Small intestine (tissue), 7 donors: ENCODE data around the gene PRDX2. TPM values are rescaled to one million over a fixed set of nuclear protein-coding genes. Genes with fewer than 3 reads are reported as not detected.

ENCODE experiments used
- DNase-seq, 2 donors: peaks; one replicate each; pipeline versions ENCODE4 v3.0.0 to v3.0.0-alpha.2; 2013
- FAIRE-seq: peaks from 2 replicates; lab custom pipeline; 2012; peaks lifted over from hg19 to GRCh38; lab: Jason Lieb, UNC
- H3K27ac ChIP-seq, 3 donors: one replicate each; pipeline ENCODE4 v1.5.1; 2013; ENCODE audit warnings: low read length in 2 of 3, mild to moderate bottlenecking in 2 of 3, control low read depth in 1 of 3, inconsistent platforms in 1 of 3, low read depth in 1 of 3, moderate library complexity in 1 of 3
- H3K27me3 ChIP-seq, 3 donors: one replicate each; pipeline ENCODE4 v1.6.1; 2013; ENCODE audit warnings: low read length in 3 of 3, inconsistent platforms in 1 of 3; ENCODE audit not compliant: control insufficient read depth in 3 of 3, insufficient read depth in 3 of 3
- H3K36me3 ChIP-seq, 3 donors: one replicate each; pipeline ENCODE4 v1.6.1; 2013; ENCODE audit warnings: low read length in 3 of 3, inconsistent platforms in 1 of 3, low read depth in 1 of 3, mild to moderate bottlenecking in 1 of 3, moderate library complexity in 1 of 3; ENCODE audit not compliant: control insufficient read depth in 3 of 3, insufficient read depth in 2 of 3
- H3K4me1 ChIP-seq, 3 donors: one replicate each; pipeline ENCODE4 v1.6.1; 2013; ENCODE audit warnings: low read length in 2 of 3, inconsistent platforms in 1 of 3, low read depth in 1 of 3, mild to moderate bottlenecking in 1 of 3, moderate library complexity in 1 of 3; ENCODE audit not compliant: control insufficient read depth in 3 of 3, insufficient read depth in 2 of 3
- H3K4me3 ChIP-seq, 3 donors: one replicate each; pipeline ENCODE4 v1.5.1; 2013; ENCODE audit warnings: low read length in 3 of 3, control low read depth in 1 of 3, inconsistent platforms in 1 of 3, low read depth in 1 of 3, mild to moderate bottlenecking in 1 of 3, moderate library complexity in 1 of 3
- H3K9me3 ChIP-seq, 2 donors: one replicate each; pipeline ENCODE4 v1.6.1; 2013; ENCODE audit warnings: low read depth in 1 of 2, low read length in 1 of 2; ENCODE audit not compliant: control insufficient read depth in 2 of 2, insufficient read depth in 1 of 2
- WGBS, 3 donors: extraction: QIAGEN DNeasy Blood & Tissue Kit; methylation state at CpG; one replicate each; pipeline ENCODE4 v1.1.7; 2013; 5-methylcytosine and 5-hydroxymethylcytosine counted together
- polyA plus RNA-seq, 4 donors: library from polyadenylated mRNA; stranded (reverse) in 3 of 4; unstranded in 1 of 4; fragments of 200-250 nt in 3 of 4; fragments of 120-200 nt in 1 of 4; gene quantifications; one replicate each; pipeline versions ENCODE4 v1.2.1 to v1.2.3, GENCODE V29; 2013
- donor health status: healthy with polysubstance abuse.
- donor health status: control.
- donor health status: control.
- donor health status: Bipolar disorder and iron deficiency.
- donor health status: healthy.

PRDX2 gene
- polyA plus RNA-seq, 4 donors, result 285 to 523 (median 416) TPM

DNA sequence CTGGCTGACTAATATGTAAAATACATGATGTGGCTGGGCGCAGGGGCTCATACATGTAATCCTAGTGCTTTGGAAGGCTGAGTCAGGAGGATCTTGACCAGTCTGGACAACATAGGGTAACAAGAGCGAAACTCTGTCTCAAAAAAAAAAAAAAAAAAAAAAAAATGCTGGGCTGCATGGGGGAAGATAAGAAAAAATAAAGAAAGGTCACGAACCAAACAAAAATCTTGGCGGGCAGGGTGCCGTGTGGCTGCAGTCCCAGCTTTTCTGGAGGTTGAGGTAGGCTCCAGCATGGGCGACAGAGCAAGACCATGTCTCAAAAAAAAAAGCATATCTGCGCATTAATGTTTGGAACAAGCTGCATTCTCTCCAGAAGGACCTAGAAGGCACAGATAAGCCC, 13.5 kb upstream of the PRDX2 start:
- peaks cover 0 to 35% (median 0%) of the 10 kb centered on the region in 3 donors for H3K36me3 ChIP-seq
- no peaks in the 10 kb centered on the region for H3K9me3 ChIP-seq
- H3K27ac ChIP-seq, result no peak overlapping the region
- H3K4me3 ChIP-seq, result no peak overlapping the region
- no peak for FAIRE-seq
- H3K4me1 ChIP-seq, result no peaks in the 10 kb centered on the region
- 89 to 93% (median 92%) methylated on average over 7 of the region's 7 CpGs for WGBS, 3 donors
- H3K27me3 ChIP-seq, result no peaks in the 10 kb centered on the region
- no peak for DNase-seq

DNA sequence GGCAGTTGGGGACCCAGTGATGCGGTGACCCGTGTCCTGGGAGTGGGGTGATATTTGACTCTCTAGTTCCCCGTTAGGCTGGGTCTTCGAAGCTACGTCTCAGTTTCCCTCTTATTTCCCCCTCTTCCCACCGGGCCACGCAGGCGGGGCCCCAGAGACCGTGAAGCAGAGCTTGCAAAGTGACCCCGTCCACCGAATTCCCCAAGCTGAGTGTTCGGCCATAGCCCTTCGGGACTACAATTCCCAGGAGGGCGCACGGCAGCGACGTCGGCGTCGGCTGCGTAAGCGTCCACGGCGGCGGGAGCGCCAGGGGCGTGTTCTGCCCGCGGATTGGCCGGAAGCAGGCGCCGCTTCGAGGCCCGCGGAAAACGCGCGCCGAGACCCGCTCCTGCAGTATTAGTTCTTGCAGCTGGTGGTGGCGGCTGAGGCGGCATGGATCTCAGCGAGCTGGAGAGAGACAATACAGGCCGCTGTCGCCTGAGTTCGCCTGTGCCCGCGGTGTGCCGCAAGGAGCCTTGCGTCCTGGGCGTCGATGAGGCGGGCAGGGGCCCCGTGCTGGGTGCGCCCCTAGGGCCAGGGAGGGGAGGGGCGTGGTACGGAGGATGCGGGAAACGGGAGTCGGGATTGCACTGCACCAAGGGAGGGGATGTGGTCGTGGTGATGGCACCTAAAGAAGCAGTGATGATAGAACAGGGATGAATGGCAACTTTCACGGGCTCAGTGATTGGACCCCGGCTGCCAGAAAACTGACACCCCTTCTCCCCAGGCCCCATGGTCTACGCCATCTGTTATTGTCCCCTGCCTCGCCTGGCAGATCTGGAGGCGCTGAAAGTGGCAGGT, 4.9 kb upstream of the PRDX2 start, which contains the start of gene RNASEH2A:
RNASEH2A (plus strand) TSS at position 343 of the 840 bp plus-strand sequence; CDS start at position 433, 90 bp downstream.
- DNase-seq (peak; percentile 88 to 95), FAIRE-seq (no peak)
- 4 to 5% (median 4%) methylated on average over 65 to 66 of the region's 66 CpGs for WGBS, 3 donors
- peak within 1 kb of the TSS; percentile 49 to 89 (median 70) for H3K4me3 ChIP-seq
- peaks cover 3 to 17% (median 4%) of the 10 kb centered on the region in 3 donors for H3K4me1 ChIP-seq
- no peaks in the 10 kb centered on the region for H3K27me3 ChIP-seq
- no peaks in the 10 kb centered on the region for H3K9me3 ChIP-seq
- H3K36me3 ChIP-seq, result peaks cover 0 to 27% (median 0%) of the 10 kb centered on the region in 3 donors
- H3K27ac ChIP-seq, result peak within 1 kb of the TSS; percentile 53 to 79 (median 63)

DNA sequence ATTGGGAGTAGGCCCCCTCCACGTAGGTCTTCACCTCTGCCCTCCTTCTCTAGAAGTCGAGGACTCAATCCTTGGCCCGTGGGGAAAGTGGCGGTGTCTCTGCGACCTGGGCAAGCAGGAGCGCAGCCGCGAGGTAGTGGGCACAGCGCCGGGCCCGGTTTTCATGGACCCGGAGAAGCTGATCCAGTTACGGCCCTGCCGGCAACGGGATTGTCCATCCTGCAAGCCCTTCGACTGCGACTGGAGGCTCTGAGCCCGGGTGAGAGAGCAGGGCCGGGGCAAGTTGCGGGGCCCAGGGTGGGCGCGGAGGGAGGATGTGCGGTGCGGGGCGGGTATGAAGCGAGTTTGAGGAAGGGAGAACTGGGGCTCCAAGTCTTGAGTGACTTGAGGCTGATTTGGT, 2.5 kb upstream of the PRDX2 start:
- 92 to 94% (median 94%) methylated on average over 26 of the region's 26 CpGs for WGBS, 3 donors
- no peak for FAIRE-seq
- Histone ChIP-seq H3K4me1 (peaks cover 3 to 25% (median 8%) of the 10 kb centered on the region in 3 donors), H3K27ac (no peak overlapping the region), H3K9me3 (no peaks in the 10 kb centered on the region), H3K4me3 (no peak overlapping the region), H3K36me3 (peaks cover 4 to 26% (median 5%) of the 10 kb centered on the region in 3 donors), H3K27me3 (no peaks in the 10 kb centered on the region)
- DNase-seq, result no peak

DNA sequence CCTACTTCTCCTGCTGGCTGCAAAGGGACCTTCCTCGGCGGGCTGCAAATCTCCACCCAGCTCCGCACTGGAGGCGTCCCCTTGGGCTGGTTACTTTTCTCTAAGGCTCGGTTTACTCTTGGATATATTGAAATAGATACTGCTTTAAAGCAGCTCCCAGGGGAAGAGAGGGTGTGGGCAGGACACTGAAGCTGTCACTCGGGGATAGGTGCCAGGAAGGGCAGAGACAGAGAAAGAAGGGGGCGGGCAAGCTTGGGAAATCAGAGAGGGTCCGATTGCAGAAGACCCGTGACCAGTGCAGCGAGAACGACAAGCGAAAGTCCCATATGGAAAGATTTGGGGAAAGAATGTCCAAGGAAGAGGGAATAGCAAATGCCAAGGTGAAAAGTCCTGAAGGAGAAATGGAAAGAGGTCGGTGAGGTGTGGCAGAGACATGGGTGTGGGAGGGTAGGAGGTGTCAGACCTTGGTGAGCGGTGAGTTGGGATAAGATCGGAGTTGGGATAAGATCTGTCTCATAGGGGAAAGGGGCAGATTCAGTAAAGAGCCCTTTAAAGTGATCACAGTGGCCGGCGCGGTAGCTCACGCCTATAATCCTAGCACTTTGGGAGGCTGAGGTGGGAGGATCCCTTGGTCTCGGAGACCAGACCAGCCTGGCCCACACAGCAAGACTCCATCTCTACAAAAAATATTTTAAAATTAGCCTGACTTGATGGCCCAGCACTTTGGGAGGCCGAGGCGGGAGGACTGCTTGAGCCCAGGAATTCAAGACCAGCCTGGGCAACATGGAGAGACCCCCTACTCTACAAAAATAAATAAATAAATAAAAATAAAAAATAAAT, 887 bp upstream of the PRDX2 start:
- DNase-seq, result peak in 1 of 2 donors; percentile 35
- H3K36me3 ChIP-seq, result peaks cover 4 to 28% (median 5%) of the 10 kb centered on the region in 3 donors
- no peaks in the 10 kb centered on the region for H3K27me3 ChIP-seq
- H3K4me3 ChIP-seq, result peak overlapping the region; percentile 59 to 93 (median 86)
- 27 to 42% (median 37%) methylated on average over 22 of the region's 22 CpGs for WGBS, 3 donors
- FAIRE-seq, result no peak
- H3K9me3 ChIP-seq, result no peaks in the 10 kb centered on the region
- H3K4me1 ChIP-seq, result peaks cover 3 to 25% (median 8%) of the 10 kb centered on the region in 3 donors
- H3K27ac ChIP-seq, result peak overlapping the region in 1 of 3 donors; percentile 7

DNA sequence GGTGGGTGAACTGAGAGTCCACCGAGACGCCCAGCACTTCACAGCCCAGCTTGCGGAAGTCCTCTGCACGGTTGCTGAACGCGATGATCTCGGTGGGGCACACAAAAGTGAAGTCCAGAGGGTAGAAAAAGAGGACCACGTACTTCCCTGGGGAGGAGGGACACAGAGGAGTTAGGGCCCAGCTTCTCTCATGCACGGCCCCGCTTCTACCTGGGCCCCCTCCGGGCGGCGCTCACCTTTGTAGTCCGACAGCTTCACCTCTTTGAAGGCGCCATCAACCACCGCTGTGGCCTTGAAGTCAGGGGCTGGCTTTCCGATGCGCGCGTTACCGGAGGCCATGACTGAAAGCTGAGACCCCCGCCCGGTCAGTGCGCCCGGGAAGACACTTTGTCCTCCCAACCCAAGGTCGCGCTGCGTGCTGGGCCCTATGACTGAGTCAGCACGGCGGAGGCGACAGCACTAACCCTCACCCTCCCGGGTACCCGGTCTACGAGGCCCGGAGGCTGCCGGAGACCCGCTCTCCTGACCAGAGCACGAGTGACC, 606 bp downstream of the PRDX2 start:
- Histone ChIP-seq H3K9me3 (no peaks in the 10 kb centered on the region), H3K4me1 (peaks cover 3 to 26% (median 4%) of the 10 kb centered on the region in 3 donors), H3K36me3 (peaks cover 4 to 38% (median 5%) of the 10 kb centered on the region in 3 donors), H3K27me3 (no peaks in the 10 kb centered on the region), H3K4me3 (peak overlapping the region; percentile 59 to 93 (median 86)), H3K27ac (peak overlapping the region; percentile 56 to 85 (median 61))
- FAIRE-seq (no peak), DNase-seq (peak; percentile 44 to 63)
- 4 to 9% (median 5%) methylated on average over 38 of the region's 38 CpGs for WGBS, 3 donors

DNA sequence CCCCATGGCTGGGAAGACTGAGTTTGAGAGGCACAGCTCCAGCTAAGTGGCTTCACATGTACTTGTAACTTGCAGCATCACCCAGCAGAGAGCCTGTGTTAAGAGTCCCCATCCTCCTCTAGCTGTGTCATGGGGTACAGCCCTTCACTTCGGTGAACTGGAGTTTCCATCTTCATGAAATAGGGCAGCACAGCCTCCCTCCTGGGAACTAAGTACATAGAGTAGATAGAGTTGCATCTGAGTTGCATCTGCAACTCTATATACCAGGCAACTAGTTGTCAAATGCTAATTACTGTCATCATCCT, 1.2 kb downstream of the PRDX2 start:
- no peak for FAIRE-seq
- H3K9me3 ChIP-seq, result no peaks in the 10 kb centered on the region
- H3K4me1 ChIP-seq, result peaks cover 3 to 31% (median 4%) of the 10 kb centered on the region in 3 donors
- H3K27me3 ChIP-seq, result no peaks in the 10 kb centered on the region
- no peak for DNase-seq
- WGBS, 3 donors, result 38 to 70% (median 57%) methylated on average over 1 of the region's 1 CpG
- H3K27ac ChIP-seq, result no peak overlapping the region
- H3K36me3 ChIP-seq, result peaks cover 4 to 38% (median 5%) of the 10 kb centered on the region in 3 donors
- H3K4me3 ChIP-seq, result peak overlapping the region in 2 of 3 donors; percentile 86 to 93

DNA sequence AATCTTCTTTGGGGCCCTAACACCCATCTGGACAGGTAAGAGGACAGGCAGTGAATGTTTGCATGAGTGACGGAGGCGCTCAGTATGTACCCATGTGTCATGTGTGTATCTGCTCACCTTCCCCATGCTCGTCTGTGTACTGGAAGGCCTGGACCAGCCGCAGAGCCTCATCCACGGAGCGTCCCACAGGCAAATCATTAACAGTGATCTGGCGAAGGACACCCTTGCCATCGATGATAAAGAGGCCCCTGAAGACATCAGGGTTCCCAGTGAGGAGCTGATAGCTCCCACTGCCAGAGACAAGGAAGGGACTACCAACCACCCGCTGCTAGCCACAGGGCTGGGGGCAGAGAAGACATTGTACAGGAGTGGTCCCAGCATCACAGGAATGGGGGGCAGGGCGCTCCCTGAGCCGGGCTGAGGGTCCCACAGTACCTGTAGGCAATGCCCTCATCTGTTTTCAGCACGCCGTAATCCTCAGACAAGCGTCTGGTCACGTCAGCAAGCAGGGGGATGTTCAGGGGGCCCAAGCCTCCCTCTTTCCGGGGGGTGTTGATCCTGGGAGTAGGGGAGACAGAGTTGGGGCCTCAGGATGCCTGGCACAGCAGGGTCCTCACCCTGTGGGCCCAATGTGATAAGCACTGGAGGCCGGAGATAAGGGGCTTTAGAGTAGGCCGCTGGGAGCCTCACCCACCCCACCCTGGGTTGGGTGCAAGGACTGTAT, 1.7 kb downstream of the PRDX2 start:
- WGBS, 3 donors, result 67 to 84% (median 79%) methylated on average over 18 of the region's 18 CpGs
- Histone ChIP-seq H3K27me3 (no peaks in the 10 kb centered on the region), H3K27ac (no peak overlapping the region), H3K9me3 (no peaks in the 10 kb centered on the region), H3K4me1 (peaks cover 3 to 35% (median 4%) of the 10 kb centered on the region in 3 donors), H3K36me3 (peaks cover 4 to 38% (median 5%) of the 10 kb centered on the region in 3 donors), H3K4me3 (peak overlapping the region in 1 of 3 donors; percentile 86)
- FAIRE-seq (no peak), DNase-seq (no peak)
